ENCODE results near the gene ITGA3. TPM values are rescaled to one million over a fixed set of nuclear protein-coding genes. Genes with fewer than 3 reads are reported as not detected.

ITGA3 gene
- total RNA-seq, 2 donors from 2014 or later, result 16.6 to 21.7 TPM

DNA sequence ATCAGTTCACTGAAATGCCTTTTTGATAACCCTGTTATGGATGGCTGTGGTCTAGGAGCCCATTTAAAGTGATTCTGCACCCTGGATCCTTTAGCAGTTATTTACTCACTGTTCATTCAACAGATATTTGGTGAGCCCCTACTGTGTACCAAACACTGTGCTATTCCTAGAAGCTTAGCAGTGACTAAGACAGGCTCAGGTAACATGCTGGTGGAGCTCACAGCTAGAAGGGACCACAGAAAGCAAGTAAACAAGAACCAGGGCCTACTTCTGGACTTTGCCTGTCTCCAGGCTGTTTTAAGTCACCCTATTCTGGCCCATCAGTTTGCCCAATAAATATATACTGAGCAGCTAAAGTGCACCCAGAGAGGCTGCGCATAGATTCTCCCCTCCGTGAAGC lies 11.1 kb downstream of the ITGA3 start:
- TF ChIP-seq CTCF (conservative IDR thresholded peaks at IDR 0.05), result no peak
- H3K36me3 Mint-ChIP-seq (ENCODE audit: low read depth), result peaks cover 14% of the 10 kb centered on the region
- H3K27me3 Mint-ChIP-seq (ENCODE audit: insufficient read depth), result peaks cover 75% of the 10 kb centered on the region
- Histone ChIP-seq H3K9me3 (ENCODE audit: control insufficient read depth, low read length) (peaks cover 9% of the 10 kb centered on the region), H3K27ac (ENCODE audit: low read depth, low read length) (no peak overlapping the region), H3K36me3 (ENCODE audit: control insufficient read depth, insufficient read depth, low read length) (peaks cover 6% of the 10 kb centered on the region), H3K4me1 (ENCODE audit: control insufficient read depth, insufficient read depth, low read length) (peaks cover 3% of the 10 kb centered on the region), H3K27me3 (ENCODE audit: control insufficient read depth, insufficient read depth, low read length, poor library complexity, severe bottlenecking) (peaks cover 48% of the 10 kb centered on the region), H3K4me3 (ENCODE audit: low read length) (no peak overlapping the region), H3K9ac (ENCODE audit: extremely low read depth, low read length, poor library complexity, severe bottlenecking) (no peak overlapping the region)
- no peak for DNase-seq
- no peak overlapping the region for H3K4me3 Mint-ChIP-seq
- no peak overlapping the region for H3K27ac Mint-ChIP-seq
- 97 to 100% methylated on average over 1 to 2 of the region's 2 CpGs for WGBS, 2 experiments (ENCODE audit: insufficient coverage in 1 of 2, insufficient read length in 1 of 2)
- peaks cover 9% of the 10 kb centered on the region for H3K4me1 Mint-ChIP-seq
- H3K9me3 Mint-ChIP-seq, result peaks cover 4% of the 10 kb centered on the region

GRCh38 chr17:50067996-50068395 lies 12.1 kb downstream of the ITGA3 start:
- peaks cover 4% of the 10 kb centered on the region for H3K9me3 Mint-ChIP-seq
- no peak overlapping the region for H3K27ac Mint-ChIP-seq
- H3K4me1 ChIP-seq (ENCODE audit: control insufficient read depth, insufficient read depth, low read length), result peaks cover 8% of the 10 kb centered on the region
- TF ChIP-seq CTCF (conservative IDR thresholded peaks at IDR 0.05), result no peak
- H3K9ac ChIP-seq (ENCODE audit: extremely low read depth, low read length, poor library complexity, severe bottlenecking), result no peak overlapping the region
- peaks cover 15% of the 10 kb centered on the region for H3K36me3 Mint-ChIP-seq (ENCODE audit: low read depth)
- H3K36me3 ChIP-seq (ENCODE audit: control insufficient read depth, insufficient read depth, low read length), result peaks cover 6% of the 10 kb centered on the region
- peak; percentile 43 for DNase-seq
- H3K27me3 ChIP-seq (ENCODE audit: control insufficient read depth, insufficient read depth, low read length, poor library complexity, severe bottlenecking), result peaks cover 51% of the 10 kb centered on the region
- no peak overlapping the region for H3K27ac ChIP-seq (ENCODE audit: low read depth, low read length)
- H3K4me3 ChIP-seq (ENCODE audit: low read length), result no peak overlapping the region
- peaks cover 15% of the 10 kb centered on the region for H3K4me1 Mint-ChIP-seq
- peaks cover 81% of the 10 kb centered on the region for H3K27me3 Mint-ChIP-seq (ENCODE audit: insufficient read depth)
- peaks cover 9% of the 10 kb centered on the region for H3K9me3 ChIP-seq (ENCODE audit: control insufficient read depth, low read length)
- no peak overlapping the region for H3K4me3 Mint-ChIP-seq
- WGBS, 2 experiments (ENCODE audit: insufficient coverage in 1 of 2, insufficient read length in 1 of 2), result 95 to 97% methylated on average over 7 to 13 of the region's 13 CpGs

- TF ChIP-seq CTCF (conservative IDR thresholded peaks at IDR 0.05), result no peak
- H3K36me3 ChIP-seq (ENCODE audit: control insufficient read depth, insufficient read depth, low read length), result peaks cover 6% of the 10 kb centered on the region
- peaks cover 9% of the 10 kb centered on the region for H3K9me3 ChIP-seq (ENCODE audit: control insufficient read depth, low read length)
- no peak overlapping the region for H3K4me3 Mint-ChIP-seq
- no peak overlapping the region for H3K27ac ChIP-seq (ENCODE audit: low read depth, low read length)
- H3K27ac Mint-ChIP-seq, result no peak overlapping the region
- DNase-seq, result no peak
- no peak overlapping the region for H3K9ac ChIP-seq (ENCODE audit: extremely low read depth, low read length, poor library complexity, severe bottlenecking)
- no peak overlapping the region for H3K4me3 ChIP-seq (ENCODE audit: low read length)
- H3K36me3 Mint-ChIP-seq (ENCODE audit: low read depth), result peaks cover 19% of the 10 kb centered on the region
- H3K4me1 Mint-ChIP-seq, result peaks cover 6% of the 10 kb centered on the region
- WGBS, 2 experiments (ENCODE audit: insufficient coverage in 1 of 2, insufficient read length in 1 of 2), result 93 to 99% methylated on average over 14 to 16 of the region's 16 CpGs
- peaks cover 81% of the 10 kb centered on the region for H3K27me3 ChIP-seq (ENCODE audit: control insufficient read depth, insufficient read depth, low read length, poor library complexity, severe bottlenecking)
- H3K4me1 ChIP-seq (ENCODE audit: control insufficient read depth, insufficient read depth, low read length), result peaks cover 5% of the 10 kb centered on the region
- H3K27me3 Mint-ChIP-seq (ENCODE audit: insufficient read depth), result peaks cover 88% of the 10 kb centered on the region
- peaks cover 4% of the 10 kb centered on the region for H3K9me3 Mint-ChIP-seq
Measured at GRCh38 chr17:50070908-50071680, 15.2 kb downstream of the ITGA3 start.

All from endodermal cell (in vitro differentiated cells).